ENCODE measurements around the gene HDAC7.

Gene HDAC7

DNA sequence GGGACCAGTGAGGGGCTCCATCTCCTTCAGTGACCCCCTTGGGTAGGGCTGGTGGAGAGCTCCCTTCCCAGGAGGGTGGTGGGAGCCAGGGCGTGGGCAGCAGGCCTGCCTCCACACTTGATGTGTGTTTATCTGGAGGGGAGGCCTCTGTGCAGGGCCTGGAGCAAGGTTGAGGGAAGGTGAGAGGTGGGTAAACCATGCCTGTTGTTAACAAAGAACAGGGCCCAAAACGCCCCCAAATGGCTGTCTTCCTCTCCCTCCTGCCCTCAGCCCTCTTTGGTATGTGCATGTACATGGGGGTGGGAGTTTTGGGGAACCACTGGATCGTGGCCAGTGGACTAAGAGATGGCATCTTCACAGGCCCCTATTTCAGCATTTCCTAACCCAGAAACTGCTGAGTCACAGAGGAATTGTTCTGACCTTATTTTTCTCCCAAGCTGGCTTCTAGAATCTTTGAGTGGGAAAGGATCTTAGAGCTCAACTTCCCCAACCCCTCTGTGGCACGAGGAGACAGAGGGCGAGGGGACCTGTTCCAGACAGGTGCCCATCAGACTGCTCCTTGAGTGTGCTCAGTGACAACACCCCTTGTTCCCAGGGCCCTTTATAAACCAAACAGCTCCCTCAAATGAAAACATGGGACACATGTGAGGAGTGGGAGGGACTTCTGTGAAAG is 43.1 kb downstream of the HDAC7 start:
- DNase-seq: no peak

DNA sequence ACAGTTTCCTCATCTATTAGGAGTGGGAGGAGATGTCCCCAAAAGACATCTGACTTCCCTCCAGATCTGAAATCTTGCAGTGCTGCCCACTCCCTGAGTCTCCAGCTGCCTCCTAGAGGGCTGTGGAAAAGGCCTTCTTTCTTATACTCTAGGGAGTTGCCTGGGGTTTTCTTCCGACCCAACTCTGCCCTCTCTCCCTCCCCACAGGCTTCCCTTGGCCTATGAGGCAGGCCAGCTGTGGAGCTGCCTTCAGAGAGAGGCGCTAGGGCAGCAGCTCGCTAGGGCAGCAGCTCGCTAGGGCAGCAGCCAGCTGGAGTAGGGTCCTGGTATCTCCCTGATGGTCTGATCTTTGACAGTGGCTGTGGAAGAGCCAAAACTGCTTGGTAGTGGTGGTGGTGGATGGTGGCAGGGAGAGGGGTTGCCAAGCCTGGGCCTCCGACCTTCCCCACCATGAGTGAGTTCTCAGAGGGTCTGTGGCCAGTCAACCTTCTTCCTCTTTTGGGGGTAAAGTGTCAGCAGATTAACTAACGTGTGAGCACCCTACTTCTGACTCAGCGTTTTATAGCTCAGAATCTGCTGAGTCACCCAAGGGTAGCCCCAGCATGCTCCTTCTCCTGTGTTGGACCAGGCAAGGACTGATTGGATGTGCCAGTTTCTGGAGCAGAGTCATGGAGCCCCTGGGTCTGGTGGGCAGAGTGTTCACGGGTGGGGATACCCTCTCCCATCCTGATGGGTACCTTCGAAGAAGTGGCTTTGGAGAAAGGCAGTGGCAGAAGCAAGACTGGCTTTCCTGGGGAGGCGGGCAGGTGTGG is 44.4 kb downstream of the HDAC7 start:
- no peak for DNase-seq

DNA sequence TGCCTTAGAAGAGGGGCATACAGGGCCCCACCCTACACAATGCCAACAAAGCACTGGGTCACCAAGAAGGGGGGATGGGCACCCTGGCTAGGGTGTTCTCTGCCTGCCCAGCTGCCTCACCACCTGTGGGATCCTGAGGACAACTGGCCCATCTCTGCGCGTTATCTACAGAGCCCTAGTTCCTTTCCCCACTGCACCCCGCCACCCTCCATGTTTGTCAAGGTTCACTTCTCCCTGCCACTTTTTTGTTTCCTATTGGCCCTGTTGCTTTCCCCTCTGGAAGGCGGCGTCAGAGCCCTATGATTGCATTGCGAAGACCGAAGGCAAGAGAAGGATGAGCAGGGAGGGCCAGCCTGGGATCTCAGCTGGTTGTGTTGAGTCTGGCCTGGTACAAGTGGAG is 45.0 kb downstream of the HDAC7 start:
- no peak for DNase-seq

DNA sequence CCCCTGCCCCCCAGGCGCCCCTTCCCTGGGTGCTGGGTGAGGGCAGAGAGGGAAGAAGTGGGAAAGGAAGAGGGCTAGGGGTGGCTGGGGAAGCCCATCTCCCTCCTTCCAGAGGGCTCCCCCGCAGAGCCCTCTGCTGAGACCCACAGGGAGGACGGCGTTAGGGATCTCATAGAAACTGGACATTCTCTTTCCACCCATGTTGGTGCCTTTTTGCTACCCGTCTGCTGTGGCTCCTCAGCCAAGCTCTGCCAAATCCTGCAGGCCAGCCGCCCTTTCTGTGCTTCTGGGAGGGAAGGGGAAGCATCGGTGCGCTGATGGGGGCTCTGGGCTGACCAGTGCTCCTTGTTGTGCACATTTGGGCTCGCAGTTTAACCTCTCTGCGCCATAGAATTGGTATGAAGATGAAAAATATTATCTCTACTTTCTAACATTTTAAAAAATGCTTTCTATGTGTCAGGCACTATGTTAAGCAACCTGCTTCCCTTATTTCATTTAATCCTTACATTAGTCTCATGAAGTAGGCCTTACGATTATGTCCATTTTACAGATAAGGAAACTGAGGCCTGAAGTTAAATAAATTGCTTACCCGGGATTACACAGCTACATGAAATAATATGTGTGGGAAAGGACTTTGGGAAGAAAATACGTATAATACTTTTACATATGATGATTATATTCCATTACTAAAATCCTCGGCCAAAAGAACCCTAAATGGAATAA is 45.7 kb downstream of the HDAC7 start:
- no peak for DNase-seq

DNA sequence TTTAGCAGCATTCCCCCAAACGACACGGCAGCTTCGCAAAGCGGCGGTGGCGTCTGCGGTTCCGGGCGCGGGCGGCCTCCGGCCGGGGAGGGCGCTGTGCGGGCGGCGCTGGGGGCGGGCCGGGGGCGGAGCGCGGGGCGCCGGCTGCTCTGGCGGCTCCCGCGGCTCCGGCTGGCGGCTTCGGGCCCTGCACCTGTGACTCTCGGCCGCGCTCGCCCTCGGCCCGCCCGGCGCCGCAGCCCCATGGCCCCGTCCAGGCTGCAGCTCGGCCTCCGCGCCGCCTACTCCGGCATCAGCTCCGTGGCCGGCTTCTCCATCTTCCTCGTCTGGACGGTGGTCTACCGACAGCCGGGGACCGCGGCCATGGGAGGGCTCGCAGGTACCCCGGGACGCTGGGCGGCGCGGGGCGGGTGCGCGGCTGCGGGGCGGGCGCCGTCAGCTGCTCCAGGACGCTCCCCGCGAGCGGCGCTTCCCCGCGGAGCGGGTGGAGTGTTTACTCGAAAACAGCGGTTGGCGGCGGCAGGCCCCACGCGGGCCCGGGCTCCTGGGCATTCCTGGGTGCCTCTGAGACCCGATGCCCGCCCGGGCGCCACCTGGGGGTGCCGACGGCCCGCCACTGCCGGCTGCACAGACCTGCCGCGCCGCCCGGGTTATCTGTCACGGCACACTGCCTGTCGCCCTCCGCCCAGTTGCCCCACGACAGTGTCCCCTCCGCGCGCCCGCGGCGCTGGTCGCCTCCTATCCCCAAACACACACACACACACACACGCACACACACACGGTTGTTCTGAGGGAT is 46.4 kb downstream of the HDAC7 start, which contains the start of gene SLC48A1:
TSS of gene SLC48A1 (plus strand) at position 177 of the 796 bp plus-strand sequence. CDS start at position 244, 67 bp downstream.
- peak; percentile 46 for DNase-seq

DNA sequence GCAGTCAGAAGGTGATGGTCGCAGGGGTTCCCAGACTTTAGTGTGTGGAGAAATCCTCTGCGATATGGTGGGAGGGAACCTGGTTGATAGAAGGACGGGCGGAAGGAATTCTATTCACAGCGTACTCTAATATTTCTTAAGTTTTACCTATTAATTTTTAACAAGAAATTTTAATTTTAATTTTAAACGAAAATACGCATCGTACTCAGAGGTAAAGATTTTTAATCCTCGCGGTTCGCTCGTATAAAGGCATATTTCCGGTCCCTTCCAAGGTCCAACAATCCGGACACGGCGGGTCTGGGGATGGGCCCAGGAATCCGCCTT is 47.0 kb downstream of the HDAC7 start:
- no peak for DNase-seq

DNA sequence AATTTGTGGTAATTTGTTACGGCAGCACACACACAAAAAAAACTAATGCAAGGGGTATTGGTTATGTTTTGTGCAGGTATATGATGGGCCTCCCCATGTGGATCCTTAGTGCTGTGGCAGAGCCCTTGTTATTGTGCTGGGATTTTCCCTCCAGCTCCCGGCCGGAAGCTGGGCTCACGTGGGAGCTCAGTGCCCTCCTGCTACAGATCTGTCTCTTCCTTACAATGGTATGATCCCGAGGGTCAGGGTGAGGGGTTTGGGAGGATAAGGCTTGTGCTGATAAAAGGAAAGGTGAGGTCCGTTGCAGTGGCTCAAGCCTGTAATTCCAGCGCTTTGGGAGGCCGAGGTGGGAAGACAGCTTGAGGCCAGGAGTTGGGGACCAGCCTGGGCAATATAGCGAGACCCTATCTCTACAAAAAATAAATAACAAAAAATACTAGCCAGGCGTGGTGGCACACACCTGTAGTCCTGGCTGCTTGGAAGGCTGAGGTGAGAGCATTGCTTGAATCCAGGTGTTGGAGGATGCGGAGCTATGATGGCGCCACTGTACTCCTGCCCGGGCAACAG is 47.5 kb downstream of the HDAC7 start:
- no peak for DNase-seq

DNA sequence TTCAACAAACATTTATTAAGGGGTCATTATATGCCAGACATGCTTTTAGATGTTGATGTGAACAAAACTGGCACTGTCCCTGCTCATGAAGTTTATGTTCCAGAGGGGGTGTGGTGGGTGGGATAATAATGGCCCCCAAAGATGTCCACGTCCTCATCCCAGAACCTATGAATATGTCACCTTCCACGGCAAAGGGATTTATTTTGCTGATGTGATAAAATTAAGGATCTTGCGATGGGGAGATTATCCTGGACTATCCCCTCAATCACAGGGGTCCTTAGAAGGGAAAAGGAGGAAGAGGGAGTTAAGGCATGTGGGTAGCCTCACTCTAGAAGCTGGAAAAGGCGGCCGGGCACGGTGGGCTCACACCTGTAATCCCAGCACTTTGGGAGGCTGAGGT is 48.4 kb downstream of the HDAC7 start:
- DNase-seq: no peak

DNA sequence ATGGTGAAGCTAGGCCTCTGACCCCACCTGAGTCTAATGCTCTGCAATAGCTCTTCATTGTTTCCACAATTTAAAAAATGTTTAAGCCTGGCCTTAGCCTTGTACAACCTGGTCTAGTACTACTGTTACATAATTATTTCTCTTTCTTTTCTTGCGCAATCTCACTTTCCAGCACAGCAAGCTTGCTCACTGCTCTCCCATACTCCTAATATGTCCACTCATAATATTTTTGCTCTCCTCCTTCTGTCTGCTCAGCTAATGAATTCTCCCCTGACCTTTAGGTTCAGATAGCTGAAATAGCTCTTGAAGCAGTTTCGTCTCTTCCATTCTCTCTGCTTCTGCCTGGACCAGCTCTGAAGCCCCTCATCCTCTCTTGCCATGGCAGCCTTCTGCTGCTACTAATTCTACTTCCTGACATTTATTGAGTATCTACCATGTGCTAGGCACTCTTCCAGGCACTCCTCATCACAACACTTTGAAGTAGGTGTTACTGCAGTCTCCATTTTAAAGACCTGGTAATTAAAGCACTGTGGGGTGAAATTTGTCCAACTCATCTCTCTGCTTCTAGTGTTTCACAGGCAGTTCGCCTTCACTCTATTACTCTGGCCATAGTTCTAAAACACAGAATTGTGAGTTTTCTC is 49.5 kb downstream of the HDAC7 start:
- no peak for DNase-seq

DNA sequence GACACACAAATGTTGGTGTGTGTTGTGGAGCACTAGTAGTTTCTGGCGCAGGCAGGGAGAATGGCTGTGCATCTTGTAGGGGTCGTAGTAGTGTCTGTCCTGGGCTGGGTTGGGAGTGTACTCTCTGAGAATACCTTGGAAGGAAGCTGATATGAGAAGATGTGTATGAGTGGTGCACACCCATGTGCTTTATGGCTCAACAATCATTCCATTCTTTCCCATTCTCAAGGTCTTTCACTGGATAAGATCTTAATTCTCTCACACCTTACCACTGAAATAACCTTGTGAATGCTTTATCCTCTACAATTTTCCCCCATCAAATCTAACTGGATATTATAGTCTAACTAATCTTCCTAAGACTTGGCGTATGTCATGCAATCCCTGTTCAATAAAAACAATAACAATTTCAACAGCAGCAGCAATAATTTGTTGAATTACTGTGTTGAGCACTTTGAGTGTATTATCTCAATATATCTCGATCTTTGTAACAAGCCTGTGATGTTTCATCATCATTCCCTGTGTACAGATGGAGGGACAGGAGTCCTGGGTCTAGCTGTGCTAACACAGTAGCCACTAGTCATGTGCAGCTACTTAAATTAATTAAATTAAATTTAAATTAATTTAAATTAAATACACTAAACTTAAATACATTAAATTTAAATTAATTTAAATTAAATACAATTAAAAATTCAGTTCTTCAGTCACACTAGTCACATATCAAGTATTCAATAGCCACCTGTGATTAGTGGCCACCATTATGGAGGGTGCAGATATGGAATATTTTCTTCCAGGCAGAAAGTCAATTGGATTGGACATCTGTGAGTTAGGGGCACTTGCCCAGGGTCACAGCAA is 50.2 kb downstream of the HDAC7 start:
- no peak for DNase-seq

DNA sequence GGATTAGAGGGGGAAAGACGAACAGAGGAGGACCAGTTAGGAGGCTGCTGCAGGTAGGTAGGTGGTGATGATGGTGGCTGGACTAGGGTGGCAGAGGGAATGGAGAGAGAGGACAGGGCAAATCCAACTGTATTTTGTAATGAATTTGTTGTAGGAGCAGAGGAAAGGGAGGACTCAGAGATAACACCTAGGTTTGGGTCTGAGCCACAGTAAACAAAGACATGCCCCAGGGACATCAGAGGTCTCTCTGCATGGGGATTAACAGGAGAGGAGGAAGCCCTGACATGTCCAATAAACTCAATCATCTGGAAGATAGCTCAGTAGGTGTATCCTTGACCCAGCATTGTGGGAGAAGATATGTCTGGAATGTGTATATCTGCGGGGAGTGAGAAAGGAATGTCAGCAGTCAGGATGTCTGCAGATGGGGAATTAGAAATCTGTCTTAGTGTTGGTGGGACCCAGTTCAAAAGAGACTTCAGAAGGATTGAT is 51.3 kb downstream of the HDAC7 start:
- no peak for DNase-seq

DNA sequence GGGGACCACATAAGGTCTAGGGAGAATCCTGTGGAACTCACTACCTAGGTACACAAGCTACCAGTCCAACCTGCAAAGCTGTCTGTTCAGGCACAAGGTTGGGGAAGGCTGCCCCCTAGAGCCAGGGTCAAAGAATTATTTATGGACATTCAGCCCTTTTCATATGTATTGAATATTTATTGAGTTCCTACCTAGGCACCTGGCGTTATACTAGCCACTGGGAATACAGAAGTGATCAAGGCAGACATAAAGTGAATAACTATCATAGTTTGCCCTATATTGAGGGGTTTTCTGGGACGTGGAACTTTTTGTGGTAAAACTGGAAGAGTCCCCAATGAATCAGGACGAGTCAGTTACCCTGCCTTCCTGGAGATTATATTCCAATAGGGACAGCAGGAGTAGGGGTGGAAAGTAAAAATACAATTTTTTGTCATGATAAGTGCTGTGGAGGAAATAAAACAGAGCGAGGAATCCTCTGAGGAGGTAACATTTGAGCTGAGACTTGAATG is 52.4 kb downstream of the HDAC7 start:
- DNase-seq: peak; percentile 45

DNA sequence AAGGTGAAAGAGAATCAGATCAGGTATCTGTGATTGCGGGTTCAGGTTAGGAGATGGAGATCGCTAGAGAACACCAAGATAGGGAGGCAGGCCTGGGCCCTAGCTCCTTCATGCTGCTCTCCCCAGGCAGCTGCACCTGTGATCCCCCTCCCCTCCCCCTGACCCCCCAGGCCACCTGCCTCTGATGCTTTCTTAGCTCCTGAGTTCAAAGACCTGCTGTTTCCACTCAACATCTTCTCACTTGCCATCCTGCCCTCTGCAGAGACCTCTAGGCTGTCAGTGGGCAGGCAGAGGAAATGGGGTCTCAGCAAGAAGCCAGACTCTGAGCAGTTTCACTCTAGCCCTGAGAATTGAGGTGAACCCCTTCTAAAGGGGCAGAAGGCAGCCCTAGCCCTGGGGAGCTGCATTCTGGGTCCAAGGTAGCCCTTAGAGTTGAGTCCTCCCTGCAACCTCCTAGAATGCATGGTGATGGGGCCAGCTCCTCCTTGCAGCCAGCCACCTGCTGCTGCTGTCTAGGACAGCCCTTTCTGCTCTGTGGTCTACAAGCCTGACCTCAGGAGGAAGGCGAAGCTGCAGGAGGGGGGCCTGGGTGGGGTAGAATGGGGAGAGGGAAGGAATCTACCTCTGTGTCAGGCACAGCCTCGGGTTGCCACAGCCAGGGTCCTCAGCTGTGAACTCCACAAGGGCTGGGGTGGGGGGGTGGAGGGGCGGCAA is 53.0 kb downstream of the HDAC7 start:
- DNase-seq: no peak

DNA sequence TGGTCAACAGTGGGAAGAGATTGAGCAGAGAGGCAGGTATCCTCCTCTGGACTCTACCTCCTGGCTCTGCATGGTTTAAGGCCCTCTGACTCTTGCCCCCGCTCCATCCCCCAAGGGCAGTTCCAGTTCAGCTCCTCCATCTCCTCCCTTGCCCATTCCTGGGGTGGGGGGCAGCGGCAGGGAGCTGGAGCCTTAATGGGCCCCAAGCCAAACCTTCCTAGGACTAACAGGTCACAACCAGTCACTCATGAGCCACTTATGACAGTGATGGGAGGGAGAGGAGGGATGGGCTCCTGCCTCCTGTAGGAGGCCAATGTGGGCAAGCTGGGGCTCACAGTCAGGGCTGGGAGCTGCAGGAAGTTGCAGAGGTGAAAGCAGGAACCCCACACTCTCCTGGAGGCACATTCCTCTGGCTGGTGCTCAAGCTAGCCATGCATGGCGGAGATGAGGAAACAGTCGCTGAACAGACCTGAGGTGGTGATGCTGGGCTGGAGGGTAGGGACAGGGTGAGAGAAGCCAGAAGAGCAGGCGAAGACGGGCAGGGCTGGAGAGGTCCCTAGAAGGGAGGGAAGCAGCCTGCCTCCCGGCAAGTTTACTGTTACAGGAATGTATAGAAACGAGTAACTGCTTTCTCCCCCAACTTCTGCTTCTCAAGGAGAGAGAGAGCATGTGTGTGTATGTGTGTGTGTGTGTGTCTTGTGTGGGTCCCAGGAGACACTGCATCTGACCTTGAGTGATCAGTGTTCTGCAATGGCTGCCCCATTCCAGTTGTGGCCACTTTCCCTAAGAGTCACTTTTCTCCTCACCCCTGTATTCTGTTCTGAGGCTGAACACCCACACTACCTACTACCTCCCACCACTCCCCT is 56.0 kb downstream of the HDAC7 start:
- DNase-seq: no peak

DNA sequence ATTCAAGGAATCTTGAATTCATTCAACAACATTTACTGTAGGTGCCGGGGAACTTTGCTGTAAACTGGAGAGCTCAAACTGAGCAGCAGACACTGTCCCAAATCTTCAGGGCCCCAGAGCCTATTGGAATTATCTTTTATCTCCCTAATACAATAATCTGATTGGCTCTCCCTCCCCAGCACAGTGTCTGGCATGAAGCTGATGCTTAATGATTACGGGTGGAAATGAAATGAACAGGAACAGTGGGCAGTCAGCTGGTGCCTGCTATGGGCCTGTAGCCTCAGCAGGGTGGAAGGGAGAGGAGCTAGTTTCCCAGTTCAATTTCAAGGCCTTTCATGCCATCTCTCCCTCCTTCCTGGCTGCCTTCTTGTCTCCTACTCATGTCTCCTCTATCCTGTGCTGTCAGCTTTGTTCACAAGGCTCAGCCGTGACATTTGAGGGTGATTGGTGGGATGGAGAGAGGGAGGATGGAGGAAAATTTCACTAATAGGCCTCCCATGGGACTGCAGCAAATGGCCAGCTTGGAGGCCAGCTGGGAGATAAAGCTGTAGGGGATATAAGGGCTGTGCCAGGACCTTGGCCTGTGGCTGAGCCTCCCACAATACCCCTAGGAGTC is 56.7 kb downstream of the HDAC7 start:
- DNase-seq: no peak

DNA sequence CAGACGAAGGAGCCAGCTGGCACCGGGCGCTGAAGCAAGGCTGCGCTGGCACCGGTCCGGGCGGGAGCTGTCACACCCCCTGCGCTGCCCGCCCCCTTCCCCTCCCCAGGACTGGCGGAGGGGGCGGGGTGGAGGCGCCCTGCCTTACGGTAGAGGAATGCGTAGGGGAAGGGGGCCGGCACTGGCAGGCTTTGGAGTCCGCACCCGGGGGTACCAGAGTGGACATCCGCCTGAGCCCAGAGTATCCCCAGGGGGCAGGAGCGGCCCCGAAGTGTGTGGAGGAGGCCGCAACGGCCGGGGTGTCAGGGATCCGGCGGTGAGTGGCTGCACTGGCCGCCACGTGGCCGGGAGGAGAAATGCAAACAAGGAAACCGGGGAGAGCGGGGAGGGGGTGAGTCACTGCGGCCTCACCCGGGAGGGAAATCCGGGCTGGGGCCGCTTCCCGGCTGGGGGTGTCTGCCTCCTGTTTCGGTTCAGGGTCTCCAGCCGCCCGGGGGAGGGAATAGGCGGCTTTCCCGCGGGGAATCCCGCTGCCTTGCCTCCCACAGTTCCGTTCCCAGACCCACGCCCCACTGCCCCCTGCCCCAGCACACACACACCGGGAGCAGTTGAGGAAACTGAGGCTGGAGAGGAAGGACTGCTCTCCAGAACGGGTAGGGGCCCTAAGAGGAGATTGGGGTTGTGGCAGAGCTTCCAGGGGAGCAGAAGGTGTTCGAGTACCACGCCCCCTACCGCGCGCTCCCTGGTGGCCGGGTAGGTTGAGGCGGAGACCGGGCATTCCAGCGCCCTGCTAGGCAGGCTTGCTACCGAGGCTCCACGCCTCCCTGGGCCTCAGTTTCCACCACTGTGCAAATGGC is 60.6 kb downstream of the HDAC7 start, which contains the start of gene RAPGEF3:
TSS of gene RAPGEF3 (minus strand) at position 47 of the 857 bp plus-strand sequence. CDS start 324 bp downstream, outside the sequence.
- DNase-seq: peak; percentile 63

DNA sequence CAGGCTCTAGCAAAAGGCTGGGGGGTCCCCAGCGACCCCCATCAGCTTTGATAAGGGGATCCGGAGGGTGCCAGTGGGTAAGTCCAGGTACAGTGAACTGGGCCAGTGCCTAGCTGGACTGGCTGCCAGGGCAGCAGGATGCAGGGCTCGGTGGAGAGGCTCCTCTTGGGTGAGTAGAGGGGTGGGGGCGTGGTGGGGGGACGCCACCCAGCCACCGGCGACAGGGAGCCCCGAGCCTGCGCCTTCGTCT is 61.2 kb downstream of the HDAC7 start:
- DNase-seq: no peak

Data from KG1 (cell line).